Measurements from ENCODE around the gene KIF26A. TPM values are rescaled to one million over a fixed set of nuclear protein-coding genes. Genes with fewer than 3 reads are reported as not detected.

The KIF26A gene
- total and polyA plus RNA-seq, 10 donors: 0.72 to 21.9 (median 9.2) TPM

DNA sequence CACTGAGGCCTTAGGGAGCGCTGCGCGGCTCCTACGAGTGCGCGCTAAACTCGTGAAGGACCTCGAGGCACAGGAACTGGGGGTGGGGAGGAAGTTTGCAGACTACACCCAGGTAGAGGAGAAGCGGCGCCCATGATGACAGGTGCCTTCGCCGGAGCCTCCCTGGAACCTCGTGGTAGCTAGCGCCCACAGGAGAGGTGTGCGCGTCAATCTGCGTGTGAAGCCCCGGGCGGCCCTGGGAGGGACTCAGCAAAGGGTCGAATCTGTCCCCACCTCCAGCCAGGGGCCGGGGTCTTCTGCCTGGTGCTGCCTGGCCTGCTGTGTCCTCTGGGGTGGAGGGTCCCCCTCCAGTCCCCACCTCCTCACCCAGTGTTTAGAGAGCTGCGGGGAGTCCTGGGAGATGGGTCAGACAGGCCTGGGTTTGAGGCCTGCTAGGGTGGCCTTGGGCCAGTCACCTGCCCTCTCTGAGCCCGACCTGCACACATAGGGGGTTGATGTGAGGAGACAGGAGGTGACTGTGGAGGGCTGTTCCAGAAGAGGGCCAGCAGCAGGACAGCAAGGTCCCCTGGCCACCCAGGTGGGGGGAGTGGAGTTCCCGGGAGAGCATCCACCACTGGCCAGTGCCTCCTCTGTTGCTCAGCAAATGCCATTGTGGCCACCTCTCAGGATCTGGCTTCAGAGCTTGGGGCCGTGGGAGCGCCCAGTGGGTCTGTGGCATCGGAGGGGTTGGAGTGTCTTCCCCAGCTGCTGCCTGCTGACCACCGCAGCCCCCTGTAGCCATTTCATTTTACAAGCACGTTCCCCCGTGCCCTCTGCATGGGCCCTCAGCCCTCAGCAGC lies 20.2 kb upstream of the KIF26A start:
- Histone ChIP-seq H3K4me1 (peaks cover 5 to 24% (median 19%) of the 10 kb centered on the region in 6 donors), H3K36me3 (no peaks in the 10 kb centered on the region), H3K9me3 (peaks cover 0 to 6% (median 2%) of the 10 kb centered on the region in 8 donors), H3K4me3 (no peak overlapping the region), H3K27me3 (replicated peaks in 1 of 7) (peaks cover 0 to 89% (median 56%) of the 10 kb centered on the region in 7 donors), H3K27ac (no peak overlapping the region)
- 60 to 71% (median 63%) methylated on average over 17 to 30 of the region's 30 CpGs for WGBS, 5 donors
- DNase-seq: peak; percentile 62
- intact Hi-C loops (cut with DNase I; ENCODE audit: low total_unique reads): no loop called here
- TF ChIP-seq CTCF (IDR thresholded peaks at IDR 0.05 in 8 of 11, conservative IDR thresholded peaks at IDR 0.05 in 3 of 11): no peak
- TF ChIP-seq POLR2AphosphoS5 (IDR thresholded peaks at IDR 0.05): no peak
- TF ChIP-seq POLR2A (IDR thresholded peaks at IDR 0.05): no peak

- H3K27me3 ChIP-seq (replicated peaks in 1 of 7): peaks cover 0 to 87% (median 51%) of the 10 kb centered on the region in 7 donors
- H3K9me3 ChIP-seq: peaks cover 3 to 15% (median 10%) of the 10 kb centered on the region in 8 donors
- peaks cover 5 to 24% (median 19%) of the 10 kb centered on the region in 6 donors for H3K4me1 ChIP-seq
- peak; percentile 50 for DNase-seq
- TF ChIP-seq CTCF (IDR thresholded peaks at IDR 0.05 in 8 of 11, conservative IDR thresholded peaks at IDR 0.05 in 3 of 11): no peak
- TF ChIP-seq POLR2AphosphoS5 (IDR thresholded peaks at IDR 0.05): no peak
- TF ChIP-seq POLR2A (IDR thresholded peaks at IDR 0.05): no peak
- H3K36me3 ChIP-seq: no peaks in the 10 kb centered on the region
- WGBS, 5 donors: 55 to 74% (median 66%) methylated on average over 3 of the region's 3 CpGs
- intact Hi-C loops (cut with DNase I; ENCODE audit: low total_unique reads): no loop called here
- no peak overlapping the region for H3K27ac ChIP-seq
- H3K4me3 ChIP-seq: no peak overlapping the region
Measured at GRCh38 chr14:104119119-104119487, 19.3 kb upstream of the KIF26A start.

DNA sequence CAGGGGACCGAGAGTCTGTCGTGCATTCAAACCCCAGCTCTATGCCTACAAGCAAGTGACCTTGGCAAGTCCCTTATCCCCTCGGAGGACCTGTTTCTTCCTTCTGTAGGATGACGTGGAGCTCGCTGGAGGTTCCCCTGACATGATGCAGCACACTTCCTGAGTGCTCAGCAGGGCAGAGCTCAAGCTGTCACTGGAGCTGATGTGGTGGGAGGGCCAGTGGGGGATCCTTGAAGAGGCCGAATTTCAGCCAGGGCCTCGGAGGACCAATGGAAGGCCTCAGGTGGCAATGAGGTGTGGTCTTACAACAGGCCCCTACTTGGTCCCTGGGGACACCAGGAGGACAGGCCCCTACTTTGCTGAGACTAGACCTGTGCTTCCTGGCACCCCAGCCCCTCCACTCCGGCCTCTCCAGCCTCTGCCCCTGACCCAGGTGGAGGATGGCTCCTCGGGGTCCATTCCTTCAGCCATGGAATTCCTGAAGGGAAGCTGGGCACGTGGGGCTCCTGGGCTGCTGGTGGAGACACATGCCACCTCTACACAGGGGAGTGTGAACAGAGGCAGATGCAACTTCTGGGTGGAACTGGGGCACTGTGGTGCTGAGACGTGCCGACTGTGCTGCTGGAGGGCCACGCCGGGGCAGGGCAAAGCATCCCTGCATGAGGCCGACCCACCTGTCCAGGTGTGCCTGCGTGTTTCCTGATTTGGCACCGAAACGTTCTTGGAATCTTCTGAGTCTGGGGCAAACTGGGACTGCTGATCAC lies 18.7 kb upstream of the KIF26A start:
- 57 to 71% (median 62%) methylated on average over 14 to 18 of the region's 18 CpGs for WGBS, 5 donors
- intact Hi-C loops (cut with DNase I; ENCODE audit: low total_unique reads): no loop called here
- H3K27me3 ChIP-seq (replicated peaks in 1 of 7): peaks cover 0 to 81% (median 48%) of the 10 kb centered on the region in 7 donors

More for the DNA sequence above, 18.7 kb upstream of the KIF26A start:
- Histone ChIP-seq H3K4me3 (no peak overlapping the region), H3K9me3 (peaks cover 4 to 21% (median 16%) of the 10 kb centered on the region in 8 donors), H3K4me1 (peaks cover 5 to 24% (median 19%) of the 10 kb centered on the region in 6 donors), H3K27ac (no peak overlapping the region), H3K36me3 (no peaks in the 10 kb centered on the region)
- no peak for TF ChIP-seq CTCF (IDR thresholded peaks at IDR 0.05 in 8 of 11, conservative IDR thresholded peaks at IDR 0.05 in 3 of 11)
- peak; percentile 62 for DNase-seq
